Ovary (tissue), 9 donors: ENCODE measurements around the gene SMIM3. TPM values are rescaled to one million over a fixed set of nuclear protein-coding genes. Genes with fewer than 3 reads are reported as not detected.
A peak's percentile ranks its signal among the peaks of the same experiment; 100 is the strongest.
"Not testable (repeated sequence)": the region's sequence is repeated elsewhere in the genome, so short reads cannot be mapped to it uniquely, and the experiment has no call there.

Experiments used
- DNase-seq, 5 donors: peaks; one replicate each; pipeline ENCODE4 v3.0.0-alpha.2; 2019 to 2020
- H3K27ac ChIP-seq, 2 donors: fragments of 200-600 bp; one replicate each; pipeline versions ENCODE4 v1.5.1 to v1.8.0; 2019 to 2022
- H3K27me3 ChIP-seq: fragments of 200-600 bp; one replicate; pipeline ENCODE4 v1.8.0; 2022
- H3K36me3 ChIP-seq: fragments of 200-600 bp; sonication (generic); one replicate; pipeline ENCODE4 v1.5.1; 2019
- H3K4me1 ChIP-seq: one replicate; pipeline ENCODE4 v1.8.1; 2013; ENCODE audit warnings: mild to moderate bottlenecking, moderate library complexity; ENCODE audit not compliant: insufficient read depth
- H3K4me3 ChIP-seq: fragments of 200-600 bp; sonication (generic); one replicate; pipeline ENCODE4 v1.5.1; 2017
- H3K9me3 ChIP-seq, 2 donors: fragments of 200-600 bp in 1 of 2; sonication (generic) in 1 of 2; one replicate each; pipeline versions ENCODE4 v1.5.1 to v1.8.1; 2013 to 2019; ENCODE audit warnings: mild to moderate bottlenecking in 1 of 2, moderate library complexity in 1 of 2
- EP300 ChIP-seq: sonication (generic); formaldehyde crosslinking; IDR thresholded peaks from one replicate; pipeline ENCODE4 v1.6.1; 2017; ENCODE audit warnings: antibody characterized with exemption
- POLR2A ChIP-seq: fragments of 450-650 bp; IDR thresholded peaks from one replicate; pipeline ENCODE4 v1.6.1; 2017; ENCODE audit warnings: antibody characterized with exemption, mild to moderate bottlenecking, moderate library complexity
- WGBS, 3 donors: extraction: QIAGEN DNeasy Blood & Tissue Kit in 1 of 3; methylation state at CpG; one replicate each; pipeline versions ENCODE4 v1.1.5 to v1.1.7; 2013 to 2017; 5-methylcytosine and 5-hydroxymethylcytosine counted together
- intact Hi-C, 4 donors: fragments of 100-400 bp; cut with DNase I; formaldehyde crosslinking; loops; one replicate each; pipeline versions ENCODE4 v1.11.0 to v1.15.1; 2022 to 2023
- polyA plus RNA-seq, 2 donors: library from polyadenylated mRNA; stranded (reverse); fragments of 200-250 nt in 1 of 2; fragments of 350-450 nt in 1 of 2; fragmentation: Illumina TruSeq in 1 of 2; extraction: RNeasy Lipid Tissue Mini Kit (QIAGEN cat#74804) in 1 of 2; gene quantifications; one replicate each; pipeline ENCODE4 v1.2.3, GENCODE V29; 2013 to 2014
- total RNA-seq, 7 donors: library from RNA; depleted of rRNA in 2 of 7; stranded (reverse); fragments of >200 nt in 2 of 7; fragmentation: NEBNext Ultra II Directional in 3 of 7; extraction: Animal tissue kit (Norgen Biotek cat#: 25700) in 3 of 7; gene quantifications; one replicate each; pipeline versions ENCODE4 v1.1.0 to v1.2.4, GENCODE V29; 2016 to 2023
- TF ChIP-seq, protein P1 (sequence below), 3 donors: fragments of 450-650 bp in 2 of 3; fragments of 200-600 bp in 1 of 3; IDR thresholded peaks; one replicate each; pipeline versions ENCODE4 v1.5.1 to v1.8.0; 2016 to 2022; ENCODE audit warnings: antibody characterized with exemption in 3 of 3, mild to moderate bottlenecking in 1 of 3
- donor health status: DM: no; HTN: no; CAD: no; lungs with moderate emphysema.
- donor health status: DM: no; HTN: no; CAD: no.
- donor health status: Bipolar disorder and iron deficiency.
- donor health status: DM: yes; HTN: yes; CAD: no.
- donor health status: DM: no; HTN: no; CAD: no.
- donor health status: DM: yes; HTN: yes; CAD: no.

SMIM3 gene
- total and polyA plus RNA-seq, 9 donors = 14.7 to 33.6 (median 20.9) TPM

DNA sequence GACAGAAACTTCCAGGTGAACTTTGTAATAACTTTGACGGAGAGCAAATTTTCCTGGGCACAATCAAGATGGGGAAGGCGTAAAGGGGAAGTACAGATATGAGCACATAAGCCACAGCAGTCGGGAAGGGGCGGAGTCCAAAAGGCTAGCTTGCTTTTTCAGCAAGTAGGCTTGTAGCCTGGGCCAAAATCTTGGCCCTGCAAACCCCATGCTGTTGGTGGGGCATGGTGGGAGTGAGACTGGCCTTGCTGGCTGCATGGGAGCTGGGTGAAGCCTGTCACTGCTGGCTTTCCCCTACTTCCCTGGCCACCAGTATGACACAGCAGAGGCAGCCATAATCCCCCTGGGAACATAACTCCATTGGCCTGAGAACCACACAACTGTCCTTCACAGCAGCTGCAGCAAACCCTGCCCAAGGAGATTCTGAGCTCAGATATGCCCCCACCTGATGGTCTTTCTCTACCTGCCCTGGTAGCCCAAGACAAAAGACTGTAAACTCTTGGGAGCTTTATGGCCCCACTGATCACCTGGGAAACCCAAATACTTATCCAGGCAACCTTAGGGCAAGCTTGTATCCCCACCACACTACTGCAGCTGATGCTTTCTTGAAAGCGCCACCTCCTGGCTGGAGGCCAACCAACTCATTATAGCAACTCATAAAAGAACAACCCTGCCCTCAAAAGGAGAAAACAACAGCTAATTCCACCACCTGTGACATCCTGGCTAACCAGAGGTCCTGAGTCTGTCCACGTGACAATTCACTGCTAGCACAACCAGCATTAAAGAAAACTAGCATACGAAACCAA lies 43.8 kb upstream of the SMIM3 start:
- H3K27me3 ChIP-seq = no peaks in the 10 kb centered on the region
- intact Hi-C loops = no loop called here
- no peak overlapping the region for H3K27ac ChIP-seq
- no peaks in the 10 kb centered on the region for H3K4me1 ChIP-seq
- DNase-seq = no peak
- no peaks in the 10 kb centered on the region for H3K9me3 ChIP-seq
- H3K36me3 ChIP-seq = no peaks in the 10 kb centered on the region
- no peak for TF ChIP-seq POLR2A
- TF ChIP-seq, protein P1, sequence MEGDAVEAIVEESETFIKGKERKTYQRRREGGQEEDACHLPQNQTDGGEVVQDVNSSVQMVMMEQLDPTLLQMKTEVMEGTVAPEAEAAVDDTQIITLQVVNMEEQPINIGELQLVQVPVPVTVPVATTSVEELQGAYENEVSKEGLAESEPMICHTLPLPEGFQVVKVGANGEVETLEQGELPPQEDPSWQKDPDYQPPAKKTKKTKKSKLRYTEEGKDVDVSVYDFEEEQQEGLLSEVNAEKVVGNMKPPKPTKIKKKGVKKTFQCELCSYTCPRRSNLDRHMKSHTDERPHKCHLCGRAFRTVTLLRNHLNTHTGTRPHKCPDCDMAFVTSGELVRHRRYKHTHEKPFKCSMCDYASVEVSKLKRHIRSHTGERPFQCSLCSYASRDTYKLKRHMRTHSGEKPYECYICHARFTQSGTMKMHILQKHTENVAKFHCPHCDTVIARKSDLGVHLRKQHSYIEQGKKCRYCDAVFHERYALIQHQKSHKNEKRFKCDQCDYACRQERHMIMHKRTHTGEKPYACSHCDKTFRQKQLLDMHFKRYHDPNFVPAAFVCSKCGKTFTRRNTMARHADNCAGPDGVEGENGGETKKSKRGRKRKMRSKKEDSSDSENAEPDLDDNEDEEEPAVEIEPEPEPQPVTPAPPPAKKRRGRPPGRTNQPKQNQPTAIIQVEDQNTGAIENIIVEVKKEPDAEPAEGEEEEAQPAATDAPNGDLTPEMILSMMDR (IDR thresholded peaks at IDR 0.05) = no peak
- no peak for TF ChIP-seq EP300
- H3K4me3 ChIP-seq = no peak overlapping the region
- WGBS, 3 donors = 92 to 97% (median 95%) methylated on average over 7 of the region's 7 CpGs

- H3K4me1 ChIP-seq = peaks cover 2% of the 10 kb centered on the region
- H3K36me3 ChIP-seq = no peaks in the 10 kb centered on the region
- H3K27me3 ChIP-seq = no peaks in the 10 kb centered on the region
- intact Hi-C loops = no loop called here
- DNase-seq = no peak
- no peaks in the 10 kb centered on the region for H3K9me3 ChIP-seq
- H3K27ac ChIP-seq = no peak overlapping the region
- TF ChIP-seq, protein P1 (IDR thresholded peaks at IDR 0.05) = no peak
- TF ChIP-seq EP300 (no peak), POLR2A (no peak)
- no peak overlapping the region for H3K4me3 ChIP-seq
- 96 to 98% (median 97%) methylated on average over 7 of the region's 7 CpGs for WGBS, 3 donors
These were observed 39.7 kb upstream of the SMIM3 start for GRCh38 chr5:150738862-150739261.

DNA sequence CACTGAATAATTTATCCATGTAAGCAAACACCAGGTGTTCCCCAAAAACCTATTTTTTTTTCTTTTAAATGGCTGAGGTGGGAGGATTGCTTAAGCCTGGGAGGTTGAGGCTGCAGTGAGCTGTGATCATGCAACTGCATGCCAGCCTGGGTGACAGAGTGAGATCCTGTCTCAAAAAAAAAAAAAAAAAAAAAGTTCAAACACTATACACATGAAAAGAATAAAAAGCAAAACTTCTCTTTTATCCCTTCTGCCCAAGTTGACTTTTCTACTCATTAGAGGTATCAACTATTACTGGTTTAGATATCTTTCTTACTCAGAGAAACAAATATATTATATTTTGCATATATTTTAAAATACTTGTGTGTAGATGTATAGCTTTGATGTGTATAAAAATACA lies 37.6 kb upstream of the SMIM3 start:
- intact Hi-C loops = no loop called here
- Histone ChIP-seq H3K9me3 (no peaks in the 10 kb centered on the region), H3K4me3 (no peak overlapping the region), H3K36me3 (no peaks in the 10 kb centered on the region), H3K27me3 (no peaks in the 10 kb centered on the region), H3K27ac (peak overlapping the region in 1 of 2 donors; percentile 47), H3K4me1 (peaks cover 2% of the 10 kb centered on the region)
- DNase-seq = no peak
- TF ChIP-seq EP300 (no peak), POLR2A (no peak)
- TF ChIP-seq, protein P1 (IDR thresholded peaks at IDR 0.05) = no peak

DNA sequence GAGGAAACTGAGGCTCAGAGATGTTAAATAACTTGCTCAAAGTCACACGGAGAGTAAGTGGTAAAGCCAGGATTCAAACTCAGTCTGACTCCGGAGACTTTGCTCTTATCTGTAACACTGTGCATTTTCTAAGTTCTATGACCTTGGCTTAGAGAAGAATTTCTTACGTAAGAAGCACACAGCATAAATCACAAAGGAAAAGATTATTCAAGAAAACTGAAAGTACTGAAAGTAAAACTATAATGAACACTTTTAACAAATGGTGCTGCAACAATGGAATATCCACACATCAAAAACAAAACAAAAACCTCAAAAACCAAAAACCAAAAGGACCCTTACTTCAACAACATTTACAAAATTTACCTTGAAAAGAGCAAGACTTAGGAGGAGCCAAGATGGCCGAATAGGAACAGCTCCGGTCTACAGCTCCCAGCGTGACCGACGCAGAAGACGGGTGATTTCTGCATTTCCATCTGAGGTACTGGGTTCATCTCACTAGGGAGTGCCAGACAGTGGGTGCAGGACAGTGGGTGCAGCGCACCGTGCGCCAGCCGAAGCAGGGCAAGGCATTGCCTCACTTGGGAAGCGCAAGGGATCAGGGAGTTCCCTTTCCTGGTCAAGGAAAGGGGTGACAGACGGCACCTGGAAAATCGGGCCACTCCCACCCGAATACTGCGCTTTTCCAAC lies 36.0 kb upstream of the SMIM3 start:
- H3K36me3 ChIP-seq, H3K4me3 ChIP-seq, intact Hi-C loops, H3K4me1 ChIP-seq, H3K9me3 ChIP-seq, H3K27me3 ChIP-seq: not testable (repeated sequence)
- peak in 1 of 5 donors; percentile 30 for DNase-seq
- WGBS, 3 donors = 76 to 78% (median 77%) methylated on average over 18 of the region's 18 CpGs
- H3K27ac ChIP-seq = peak overlapping the region in 1 of 2 donors; percentile 47

- WGBS, 3 donors = 94 to 97% (median 96%) methylated on average over 9 of the region's 9 CpGs
- H3K4me3 ChIP-seq, intact Hi-C loops: not testable (repeated sequence)
These were observed 35.4 kb upstream of the SMIM3 start for GRCh38 chr5:150743142-150743488.

More at GRCh38 chr5:150743142-150743488, 35.4 kb upstream of the SMIM3 start:
- not testable (repeated sequence) for H3K4me1 ChIP-seq, H3K27me3 ChIP-seq, H3K9me3 ChIP-seq, H3K36me3 ChIP-seq
- DNase-seq = peak in 1 of 5 donors; percentile 42
- H3K27ac ChIP-seq = peak overlapping the region in 1 of 2 donors; percentile 47
